HCT116 (cell line): ENCODE results near the gene MLKL. TPM values are rescaled to one million over a fixed set of nuclear protein-coding genes. Genes with fewer than 3 reads are reported as not detected.
A peak's percentile ranks its signal among the peaks of the same experiment; 100 is the strongest.

Experiments
- ATAC-seq: fragments of 200-7000 bp; cut with Tn5 transposase; 2 replicates; pipeline ENCODE4 v1.9.1; 2020; ENCODE audit warnings: mild to moderate bottlenecking, moderate library complexity
- BruUV-seq: library from RNA; stranded (reverse); fragments of 400-500 nt; replicated peaks from 2 replicates; lab custom pipeline; 2021; lab: Mats Ljungman, UMichigan
- CTCF ChIA-PET: fragments of 300-600 bp; sonication (Branson Sonifier 250); formaldehyde crosslinking; loops from one replicate; lab custom pipeline; 2021; ENCODE audit warnings: antibody characterized with exemption; lab: Charles Lee
- POLR2A ChIA-PET: fragments of 300-600, 350-600 bp; sonication (Branson Sonifier 250); formaldehyde crosslinking; loops from one replicate; lab custom pipeline; 2021; ENCODE audit warnings: antibody characterized with exemption; lab: Charles Lee
- RAD21 ChIA-PET, 2 experiments: fragments of 300-600 bp; sonication (Branson Sonifier 250); formaldehyde crosslinking; loops; one replicate each; lab custom pipeline; 2023; ENCODE audit warnings: low total read pairs in 2 of 2; ENCODE audit not compliant: uncharacterized antibody in 2 of 2, unreplicated experiment in 2 of 2, low non-redundant PET in 1 of 2; lab: Charles Lee
- DNase-seq: peaks from one replicate; pipeline ENCODE4 v3.0.0-alpha.2; 2010; ENCODE audit warnings: low read depth, low spot score
- H2AFZ ChIP-seq: fragments of 200-600 bp; shearing (Covaris generic), sonication (generic); 2 replicates; pipeline ENCODE4 v1.6.1; 2017; ENCODE audit warnings: low read depth, mixed run types, mixed read lengths, antibody characterized with exemption, low read length; ENCODE audit not compliant: poor library complexity, severe bottlenecking
- H3K27ac ChIP-seq: 2 replicates; pipeline ENCODE4 v1.5.1; 2012; ENCODE audit warnings: low read depth, low read length
- H3K27me3 ChIP-seq: fragments of 200-600 bp; sonication (generic); 2 replicates; pipeline ENCODE4 v1.6.1; 2016; ENCODE audit warnings: mixed run types, low read length, mixed read lengths; ENCODE audit not compliant: insufficient read depth
- H3K36me3 ChIP-seq, 2 experiments: fragments of 200-500 bp in 1 of 2; fragments of 200-600 bp in 1 of 2; sonication (Bioruptor generic) in 1 of 2; sonication (generic) in 1 of 2; 2 replicates each; pipeline versions ENCODE4 v1.5.1 to v1.6.1; 2014 to 2016; ENCODE audit warnings: low read length in 2 of 2, inconsistent platforms in 1 of 2, mixed read lengths in 1 of 2, mixed run types in 1 of 2; ENCODE audit not compliant: insufficient read depth in 2 of 2, control insufficient read depth in 1 of 2
- H3K4me1 ChIP-seq, 2 experiments: fragments of 200-600 bp in 1 of 2; sonication (generic) in 1 of 2; 2 replicates each; pipeline versions ENCODE4 v1.5.1 to v1.6.1; 2012 to 2017; ENCODE audit warnings: low read length in 2 of 2, inconsistent platforms in 1 of 2, mild to moderate bottlenecking in 1 of 2, mixed read lengths in 1 of 2, mixed run types in 1 of 2, moderate library complexity in 1 of 2; ENCODE audit not compliant: insufficient read depth in 2 of 2, control insufficient read depth in 1 of 2
- H3K4me2 ChIP-seq: fragments of 200-600 bp; sonication (generic); 2 replicates; pipeline ENCODE4 v1.6.1; 2017; ENCODE audit warnings: mixed run types, low read length, mixed read lengths
- H3K4me3 ChIP-seq, 2 experiments: fragments of 200-600 bp in 1 of 2; sonication (generic) in 1 of 2; replicated peaks in 1 of 2; 2 replicates each; pipeline ENCODE4 v1.5.1; 2011 to 2016; ENCODE audit warnings: low read length in 2 of 2, control low read depth in 1 of 2, low read depth in 1 of 2, mild to moderate bottlenecking in 1 of 2, mixed read lengths in 1 of 2, mixed run types in 1 of 2
- H3K79me2 ChIP-seq: fragments of 200-600 bp; sonication (generic); 2 replicates; pipeline ENCODE4 v1.6.1; 2017; ENCODE audit warnings: mild to moderate bottlenecking, mixed run types, low read length, moderate library complexity, mixed read lengths; ENCODE audit not compliant: insufficient read depth
- H3K9ac ChIP-seq: fragments of 200-600 bp; sonication (generic); 2 replicates; pipeline ENCODE4 v1.6.1; 2016; ENCODE audit warnings: low read length, mixed read lengths
- H3K9me2 ChIP-seq: fragments of 200-600 bp; sonication (generic), shearing (Covaris generic); 2 replicates; pipeline ENCODE4 v1.6.1; 2017; ENCODE audit warnings: mixed run types, mild to moderate bottlenecking, moderate library complexity; ENCODE audit not compliant: insufficient read depth
- H3K9me3 ChIP-seq, 2 experiments: fragments of 200-500 bp in 1 of 2; fragments of 200-600 bp in 1 of 2; sonication (Bioruptor generic) in 1 of 2; sonication (generic) in 1 of 2; 2 replicates each; pipeline ENCODE4 v1.6.1; 2014 to 2017; ENCODE audit warnings: low read length in 2 of 2, mixed read lengths in 2 of 2, inconsistent platforms in 1 of 2, low read depth in 1 of 2, mild to moderate bottlenecking in 1 of 2, mixed run types in 1 of 2, moderate library complexity in 1 of 2; ENCODE audit not compliant: control insufficient read depth in 1 of 2, insufficient read depth in 1 of 2
- H4K20me1 ChIP-seq: fragments of 200-600 bp; sonication (generic), shearing (Covaris generic); 2 replicates; pipeline ENCODE4 v1.6.1; 2017; ENCODE audit warnings: mixed run types, mild to moderate bottlenecking, moderate library complexity; ENCODE audit not compliant: insufficient read depth
- CBX3 ChIP-seq: IDR thresholded peaks from 2 replicates; pipeline ENCODE4 v1.6.1; 2012; ENCODE audit warnings: low read depth
- CTCF ChIP-seq, 3 experiments: fragments of 200-600 bp in 1 of 3; sonication (generic) in 1 of 3; IDR thresholded peaks in 2 of 3; conservative IDR thresholded peaks in 1 of 3; 2 replicates each; pipeline ENCODE4 v1.5.1; 2012 to 2017; ENCODE audit warnings: low read depth in 2 of 3, low read length in 2 of 3, antibody characterized with exemption in 1 of 3, borderline replicate concordance in 1 of 3, control low read depth in 1 of 3, mild to moderate bottlenecking in 1 of 3, mixed read lengths in 1 of 3, mixed run types in 1 of 3, moderate library complexity in 1 of 3; ENCODE audit not compliant: insufficient read depth in 1 of 3
- EGR1 ChIP-seq: IDR thresholded peaks from 2 replicates; pipeline ENCODE4 v1.6.1; 2012; ENCODE audit warnings: low read depth
- ELF1 ChIP-seq: IDR thresholded peaks from 2 replicates; pipeline ENCODE4 v1.6.1; 2012; ENCODE audit warnings: low read depth, borderline replicate concordance
- EZH2 ChIP-seq: fragments of 200-600 bp; sonication (generic); IDR thresholded peaks from 2 replicates; pipeline ENCODE4 v1.6.1; 2017; ENCODE audit warnings: antibody characterized with exemption, mixed run types
- JUND ChIP-seq: IDR thresholded peaks from 2 replicates; pipeline ENCODE4 v1.6.1; 2012
- MAX ChIP-seq: IDR thresholded peaks from 2 replicates; pipeline ENCODE4 v1.6.1; 2012
- POLR2A ChIP-seq: IDR thresholded peaks from 2 replicates; pipeline ENCODE4 v1.7.0; 2011; ENCODE audit warnings: borderline replicate concordance; ENCODE audit not compliant: insufficient read depth, insufficient read length; ENCODE audit errors: extremely low read depth
- RAD21 ChIP-seq: IDR thresholded peaks from 2 replicates; pipeline ENCODE4 v1.6.1; 2012; ENCODE audit warnings: low read depth, mild to moderate bottlenecking
- REST ChIP-seq: IDR thresholded peaks from 2 replicates; pipeline ENCODE4 v1.6.1; 2012; ENCODE audit warnings: low read depth
- SRF ChIP-seq: IDR thresholded peaks from 2 replicates; pipeline ENCODE4 v1.6.1; 2012; ENCODE audit warnings: low read depth
- TCF7L2 ChIP-seq: IDR thresholded peaks from 2 replicates; pipeline ENCODE4 v1.7.0; 2011; ENCODE audit warnings: borderline replicate concordance, inconsistent platforms; ENCODE audit not compliant: insufficient read depth, insufficient read length; ENCODE audit errors: extremely low read depth
- YY1 ChIP-seq: IDR thresholded peaks from 2 replicates; pipeline ENCODE4 v1.6.1; 2011; ENCODE audit warnings: low read length, low read depth, moderate library complexity, mild to moderate bottlenecking; ENCODE audit not compliant: insufficient replicate concordance; ENCODE audit errors: extremely low read depth
- ZBTB33 ChIP-seq: IDR thresholded peaks from 2 replicates; pipeline ENCODE4 v1.6.1; 2011; ENCODE audit warnings: mild to moderate bottlenecking, low read length, moderate library complexity; ENCODE audit not compliant: insufficient replicate concordance; ENCODE audit errors: extremely low read depth
- ZFX ChIP-seq: fragments of 450-650 bp; IDR thresholded peaks from 2 replicates; pipeline ENCODE4 v1.6.1; 2017
- ZNF274 ChIP-seq: fragments of 200-500 bp; sonication (Bioruptor generic); IDR thresholded peaks from 2 replicates; pipeline ENCODE4 v1.6.1; 2014; ENCODE audit warnings: mild to moderate bottlenecking, low read depth, low read length, inconsistent platforms
- intact Hi-C: fragments of 100-400 bp; cut with micrococcal nuclease; formaldehyde crosslinking; loops from 2 replicates; pipeline ENCODE4 v1.10.0; 2022
- total RNA-seq: library from RNA; stranded (reverse); gene quantifications from one replicate; pipeline ENCODE4 v1.2.1, GENCODE V29; 2021; ENCODE audit not compliant: unreplicated experiment

The MLKL gene
- total RNA-seq, 1 experiment from 2014 or later: 8.3 TPM

GRCh38 chr16:74727903-74728302 is 27.2 kb upstream of the MLKL start (continued):
- no peak for TF ChIP-seq REST

GRCh38 chr16:74726716-74727115 is 26.1 kb upstream of the MLKL start:
- RAD21 ChIA-PET: no interaction called here
- Histone ChIP-seq H4K20me1 (no peaks in the 10 kb centered on the region), H3K36me3 (no peaks in the 10 kb centered on the region), H3K9me2 (no peaks in the 10 kb centered on the region), H3K4me2 (no peak overlapping the region), H3K9me3 (peaks cover 4 to 8% of the 10 kb centered on the region in 2 experiments; a peak in 2 of 4 replicates), H3K9ac (no peak overlapping the region), H2AFZ (no peak overlapping the region), H3K27ac (no peak overlapping the region), H3K79me2 (no peaks in the 10 kb centered on the region), H3K4me3 (no peak overlapping the region), H3K27me3 (no peaks in the 10 kb centered on the region), H3K4me1 (peaks cover 5 to 9% of the 10 kb centered on the region in 2 experiments; a peak in 2 of 4 replicates)
- TF ChIP-seq ZNF274: no peak
- peak in 2 of 3 experiments; percentile 75 to 89; a peak in 4 of 6 replicates for TF ChIP-seq CTCF (IDR thresholded peaks at IDR 0.05 in 2 of 3, conservative IDR thresholded peaks at IDR 0.05 in 1 of 3; ENCODE audit: borderline replicate concordance in 1 of 3, insufficient read depth in 1 of 3, low read depth in 2 of 3, low read length in 2 of 3)
- no peak for TF ChIP-seq ZBTB33
- no peak for TF ChIP-seq ZFX
- no peak for TF ChIP-seq JUND
- no peak for TF ChIP-seq ELF1
- no peak for TF ChIP-seq POLR2A
- TF ChIP-seq EGR1: no peak
- 0 out of 2 replicates have a peak, but pooled peaks have one; percentile 50 for TF ChIP-seq CBX3
- TF ChIP-seq RAD21: peak; percentile 47
- TF ChIP-seq MAX: no peak
- no peak for TF ChIP-seq TCF7L2
- TF ChIP-seq YY1: no peak
- TF ChIP-seq SRF: no peak
- TF ChIP-seq EZH2: no peak
- intact Hi-C loops: no loop called here
- CTCF ChIA-PET: interaction anchor here (1.0 to 1.4 kb wide), 3 partner anchors 12 to 136 kb away, joined by 4 to 7 read pairs (median 4); no protein-coding TSS in a partner anchor
- ATAC-seq (peak; percentile 64), DNase-seq (no peak)
- POLR2A ChIA-PET: no interaction called here
- BruUV-seq: no TSS peak
